HG02938 (cell line): ENCODE measurements around the gene MTM1.

ENCODE experiments used
- ATAC-seq: cut with Tn5 transposase; IDR thresholded peaks from one replicate; pipeline ENCODE4 v1.9.1; 2021; ENCODE audit warnings: mild to moderate bottlenecking, moderate library complexity; ENCODE audit not compliant: unreplicated experiment

MTM1 gene

GRCh38 chrX:150548251-150548650 lies 20.2 kb upstream of the MTM1 start:
- ATAC-seq: no peak

GRCh38 chrX:150548684-150549083 lies 19.7 kb upstream of the MTM1 start:
- no peak for ATAC-seq

GRCh38 chrX:150551963-150552362 lies 16.5 kb upstream of the MTM1 start:
- no peak for ATAC-seq

GRCh38 chrX:150558424-150558823 lies 10.0 kb upstream of the MTM1 start:
- no peak for ATAC-seq

GRCh38 chrX:150564838-150565237 lies 3.6 kb upstream of the MTM1 start:
- ATAC-seq: no peak

GRCh38 chrX:150565551-150565950 lies 2.9 kb upstream of the MTM1 start:
- ATAC-seq: no peak

- no peak for ATAC-seq
Observed at GRCh38 chrX:150566734-150567182, 1.7 kb upstream of the MTM1 start.

- ATAC-seq: no peak
Observed at GRCh38 chrX:150567645-150568319, 639 bp upstream of the MTM1 start.

GRCh38 chrX:150569155-150569477 lies 695 bp downstream of the MTM1 start:
- peak; percentile 31 for ATAC-seq

- no peak for ATAC-seq
Observed at GRCh38 chrX:150570512-150570911, 2.1 kb downstream of the MTM1 start.

GRCh38 chrX:150572206-150572605 lies 3.8 kb downstream of the MTM1 start:
- no peak for ATAC-seq

GRCh38 chrX:150573106-150573505 lies 4.7 kb downstream of the MTM1 start:
- no peak for ATAC-seq

GRCh38 chrX:150573702-150574101 lies 5.3 kb downstream of the MTM1 start:
- peak; percentile 37 for ATAC-seq

GRCh38 chrX:150574559-150575418 lies 6.4 kb downstream of the MTM1 start:
- ATAC-seq: peak; percentile 54

GRCh38 chrX:150575419-150575814 lies 7.0 kb downstream of the MTM1 start:
- ATAC-seq: no peak

GRCh38 chrX:150577174-150577573 lies 8.8 kb downstream of the MTM1 start:
- no peak for ATAC-seq

GRCh38 chrX:150581093-150581775 lies 12.8 kb downstream of the MTM1 start:
- ATAC-seq: no peak

- ATAC-seq: no peak
Observed at GRCh38 chrX:150582338-150582948, 14.0 kb downstream of the MTM1 start.

- no peak for ATAC-seq
Observed at GRCh38 chrX:150587585-150588503, 19.4 kb downstream of the MTM1 start.

- ATAC-seq: no peak
Observed at GRCh38 chrX:150594584-150594983, 26.2 kb downstream of the MTM1 start.
